Loucy (cell line): ENCODE measurements around the gene SPDEF.

Experiments used
- H2AFZ ChIP-seq: fragments of 200-600 bp; sonication (generic); 2 replicates; pipeline ENCODE4 v1.6.0; 2016; ENCODE audit warnings: antibody characterized with exemption, mild to moderate bottlenecking, low read length, moderate library complexity
- H3F3A ChIP-seq: fragments of 200-600 bp; 2 replicates; pipeline ENCODE4 v1.6.0; 2016; ENCODE audit warnings: antibody characterized with exemption, low read depth, mild to moderate bottlenecking
- H3K27me3 ChIP-seq: fragments of 200-600 bp; sonication (generic); 2 replicates; pipeline ENCODE4 v1.6.1; 2014; ENCODE audit warnings: low read length, mild to moderate bottlenecking; ENCODE audit not compliant: insufficient read depth, poor library complexity, severe bottlenecking
- H3K36me3 ChIP-seq: fragments of 200-600 bp; sonication (generic); 2 replicates; pipeline ENCODE4 v1.6.1; 2016; ENCODE audit warnings: low read length; ENCODE audit not compliant: insufficient read depth
- H3K4me1 ChIP-seq: fragments of 200-600 bp; sonication (generic); 2 replicates; pipeline ENCODE4 v1.5.1; 2014; ENCODE audit warnings: low read length, mild to moderate bottlenecking; ENCODE audit not compliant: insufficient read depth, poor library complexity, severe bottlenecking
- H3K4me2 ChIP-seq: fragments of 200-600 bp; sonication (generic); 2 replicates; pipeline ENCODE4 v1.6.0; 2014; ENCODE audit warnings: antibody characterized with exemption, low read length, low read depth, mild to moderate bottlenecking; ENCODE audit not compliant: poor library complexity, severe bottlenecking
- H3K4me3 ChIP-seq: fragments of 200-600 bp; sonication (generic); 2 replicates; pipeline ENCODE4 v1.5.1; 2014; ENCODE audit warnings: low read length, mild to moderate bottlenecking, mixed read lengths; ENCODE audit not compliant: poor library complexity, severe bottlenecking
- H3K79me2 ChIP-seq: fragments of 200-600 bp; sonication (generic); 2 replicates; pipeline ENCODE4 v1.6.1; 2014; ENCODE audit warnings: low read length; ENCODE audit not compliant: insufficient read depth
- H3K9ac ChIP-seq: fragments of 200-600 bp; sonication (generic); 2 replicates; pipeline ENCODE4 v1.6.0; 2014; ENCODE audit warnings: mild to moderate bottlenecking, low read depth, low read length, moderate library complexity; ENCODE audit not compliant: poor library complexity, severe bottlenecking
- H3K9me2 ChIP-seq: fragments of 200-600 bp; sonication (generic); replicated peaks from 2 replicates; pipeline ENCODE4 v1.6.1; 2016; ENCODE audit warnings: low read depth, low read length, mixed read lengths
- H3K9me3 ChIP-seq: fragments of 200-600 bp; sonication (generic); 2 replicates; pipeline ENCODE4 v1.6.1; 2014; ENCODE audit warnings: mild to moderate bottlenecking, antibody characterized with exemption, low read length, low read depth; ENCODE audit not compliant: insufficient read depth
- H4K20me1 ChIP-seq: fragments of 200-600 bp; sonication (generic); 2 replicates; pipeline ENCODE4 v1.6.0; 2014; ENCODE audit warnings: antibody characterized with exemption, low read length, mild to moderate bottlenecking; ENCODE audit not compliant: insufficient read depth, poor library complexity, severe bottlenecking
- EZH2phosphoT487 ChIP-seq: fragments of 200-600 bp; IDR thresholded peaks from 2 replicates; pipeline ENCODE4 v1.6.1; 2018; ENCODE audit warnings: antibody characterized with exemption, mild to moderate bottlenecking, moderate library complexity, borderline replicate concordance
- TF ChIP-seq, protein P1 (sequence below): fragments of 200-600 bp; sonication (generic); conservative IDR thresholded peaks from 2 replicates; pipeline ENCODE4 v1.5.1; 2014; ENCODE audit warnings: mild to moderate bottlenecking, antibody characterized with exemption, low read length

SPDEF gene

DNA sequence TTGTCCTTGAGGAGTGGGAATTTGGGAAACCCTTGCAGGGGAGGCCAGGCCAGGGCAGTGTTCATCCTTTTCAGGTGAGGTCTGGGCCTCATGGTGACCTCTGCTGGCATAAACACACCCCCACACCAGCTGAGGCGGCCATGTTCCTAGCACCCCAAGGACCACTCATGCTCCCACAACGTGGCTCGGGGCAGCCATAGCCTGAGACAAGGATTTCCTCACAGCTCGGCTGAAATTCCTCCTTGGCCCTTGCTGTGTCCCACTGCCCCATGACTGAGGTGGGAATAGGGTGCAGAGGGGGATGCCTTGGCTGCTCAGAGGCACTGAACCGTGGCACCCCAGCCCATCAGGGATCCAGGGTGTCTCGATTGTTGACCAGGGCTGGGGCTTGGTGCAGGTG is 27.3 kb upstream of the SPDEF start:
- no peaks in the 10 kb centered on the region for H3K79me2 ChIP-seq
- H3K27me3 ChIP-seq: no peaks in the 10 kb centered on the region
- H3K9ac ChIP-seq: no peak overlapping the region
- no peak overlapping the region for H3K4me3 ChIP-seq
- peaks cover 23% of the 10 kb centered on the region; the same call in 1 of the 2 replicates for H3K36me3 ChIP-seq
- no peaks in the 10 kb centered on the region for H4K20me1 ChIP-seq
- H2AFZ ChIP-seq: no peak overlapping the region
- no peaks in the 10 kb centered on the region for H3K9me3 ChIP-seq
- H3K9me2 ChIP-seq: no peaks in the 10 kb centered on the region
- H3K4me1 ChIP-seq: no peaks in the 10 kb centered on the region
- TF ChIP-seq EZH2phosphoT487: no peak
- TF ChIP-seq, protein P1, sequence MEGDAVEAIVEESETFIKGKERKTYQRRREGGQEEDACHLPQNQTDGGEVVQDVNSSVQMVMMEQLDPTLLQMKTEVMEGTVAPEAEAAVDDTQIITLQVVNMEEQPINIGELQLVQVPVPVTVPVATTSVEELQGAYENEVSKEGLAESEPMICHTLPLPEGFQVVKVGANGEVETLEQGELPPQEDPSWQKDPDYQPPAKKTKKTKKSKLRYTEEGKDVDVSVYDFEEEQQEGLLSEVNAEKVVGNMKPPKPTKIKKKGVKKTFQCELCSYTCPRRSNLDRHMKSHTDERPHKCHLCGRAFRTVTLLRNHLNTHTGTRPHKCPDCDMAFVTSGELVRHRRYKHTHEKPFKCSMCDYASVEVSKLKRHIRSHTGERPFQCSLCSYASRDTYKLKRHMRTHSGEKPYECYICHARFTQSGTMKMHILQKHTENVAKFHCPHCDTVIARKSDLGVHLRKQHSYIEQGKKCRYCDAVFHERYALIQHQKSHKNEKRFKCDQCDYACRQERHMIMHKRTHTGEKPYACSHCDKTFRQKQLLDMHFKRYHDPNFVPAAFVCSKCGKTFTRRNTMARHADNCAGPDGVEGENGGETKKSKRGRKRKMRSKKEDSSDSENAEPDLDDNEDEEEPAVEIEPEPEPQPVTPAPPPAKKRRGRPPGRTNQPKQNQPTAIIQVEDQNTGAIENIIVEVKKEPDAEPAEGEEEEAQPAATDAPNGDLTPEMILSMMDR: no peak
- H3K4me2 ChIP-seq: no peak overlapping the region
- H3F3A ChIP-seq: no peaks in the 10 kb centered on the region

DNA sequence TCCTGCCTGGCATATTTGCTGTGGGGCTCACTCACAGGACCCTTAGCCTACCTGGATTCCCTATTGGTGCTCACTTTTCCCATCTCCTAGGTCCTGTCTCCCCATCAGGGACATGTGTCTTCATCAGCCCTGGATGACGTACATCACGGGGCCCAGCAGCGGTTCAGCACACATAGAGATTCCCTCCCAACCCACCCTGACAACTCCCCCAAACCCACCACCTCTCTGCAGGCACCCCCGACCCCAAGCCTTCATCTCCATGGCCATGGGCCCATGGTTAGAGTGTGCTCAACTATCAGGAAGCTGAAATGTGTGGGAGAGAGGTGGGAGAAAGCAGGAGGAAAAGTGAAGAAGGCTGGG is 25.4 kb upstream of the SPDEF start:
- Histone ChIP-seq H3K27me3 (no peaks in the 10 kb centered on the region), H3K36me3 (peaks cover 5% of the 10 kb centered on the region; the same call in 1 of the 2 replicates), H3K4me3 (no peak overlapping the region), H3K4me1 (no peaks in the 10 kb centered on the region), H3K4me2 (no peak overlapping the region), H3K9me2 (no peaks in the 10 kb centered on the region), H3F3A (no peaks in the 10 kb centered on the region), H2AFZ (no peak overlapping the region), H3K9me3 (no peaks in the 10 kb centered on the region), H3K9ac (no peak overlapping the region), H3K79me2 (no peaks in the 10 kb centered on the region), H4K20me1 (no peaks in the 10 kb centered on the region)
- TF ChIP-seq EZH2phosphoT487: no peak
- TF ChIP-seq, protein P1: no peak

DNA sequence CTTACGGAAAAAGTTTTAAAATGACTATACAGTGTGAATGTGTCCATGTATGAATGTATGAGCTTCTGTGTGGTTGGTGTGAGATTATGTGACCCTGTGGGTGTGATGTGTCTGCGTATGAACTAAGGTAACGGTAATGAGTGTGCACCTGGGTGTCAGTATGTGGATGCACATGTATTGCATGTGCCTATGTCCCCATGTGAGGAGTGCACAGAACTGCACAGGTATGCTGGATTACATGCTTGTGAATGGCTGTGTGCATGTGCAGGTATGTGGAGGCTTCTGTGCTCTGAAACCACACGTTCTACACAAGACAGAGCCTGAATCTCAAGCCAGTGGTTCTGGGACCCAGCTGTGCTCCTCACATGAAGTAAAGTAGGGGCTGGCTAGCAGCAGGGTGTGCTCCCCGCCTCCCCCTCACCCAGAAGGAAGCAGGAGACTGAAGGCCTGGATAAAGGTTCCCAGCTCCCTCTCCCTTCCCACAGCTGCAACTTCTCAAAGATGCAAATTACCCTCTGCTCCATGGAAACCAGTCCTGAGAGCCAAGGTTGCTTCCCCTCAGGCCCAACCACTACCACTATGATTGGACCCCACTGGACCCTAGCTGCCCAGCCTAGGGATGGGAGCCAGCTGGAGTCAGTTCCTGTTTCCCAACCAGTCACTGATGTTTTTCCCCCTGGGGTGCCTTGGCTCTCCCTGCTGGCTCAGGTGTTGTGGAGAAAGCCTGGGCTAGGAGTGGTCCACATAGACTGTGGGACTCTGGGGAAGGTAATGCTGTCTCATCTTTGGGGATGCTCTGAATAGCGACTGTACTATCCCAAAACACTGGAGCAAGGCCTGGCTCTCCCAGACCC is 24.8 kb upstream of the SPDEF start:
- TF ChIP-seq EZH2phosphoT487: no peak
- TF ChIP-seq, protein P1: no peak
- H4K20me1 ChIP-seq: no peaks in the 10 kb centered on the region

More for the DNA sequence above, 24.8 kb upstream of the SPDEF start:
- H3K4me3 ChIP-seq: no peak overlapping the region
- no peaks in the 10 kb centered on the region for H3K27me3 ChIP-seq
- no peaks in the 10 kb centered on the region for H3K9me2 ChIP-seq
- no peak overlapping the region for H3K4me2 ChIP-seq
- H3K79me2 ChIP-seq: no peaks in the 10 kb centered on the region
- no peak overlapping the region for H2AFZ ChIP-seq
- no peaks in the 10 kb centered on the region; the same call in 1 of the 2 replicates for H3K36me3 ChIP-seq
- H3F3A ChIP-seq: no peaks in the 10 kb centered on the region
- no peak overlapping the region for H3K9ac ChIP-seq
- no peaks in the 10 kb centered on the region for H3K4me1 ChIP-seq
- no peaks in the 10 kb centered on the region for H3K9me3 ChIP-seq
